ENCODE results near the gene ELMO1. TPM values are rescaled to one million over a fixed set of nuclear protein-coding genes. Genes with fewer than 3 reads are reported as not detected.
A peak's percentile ranks its signal among the peaks of the same experiment; 100 is the strongest.

Gene ELMO1
- total RNA-seq, 4 donors from 2014 or later, result 58.7 to 293 (median 81.0) TPM

DNA sequence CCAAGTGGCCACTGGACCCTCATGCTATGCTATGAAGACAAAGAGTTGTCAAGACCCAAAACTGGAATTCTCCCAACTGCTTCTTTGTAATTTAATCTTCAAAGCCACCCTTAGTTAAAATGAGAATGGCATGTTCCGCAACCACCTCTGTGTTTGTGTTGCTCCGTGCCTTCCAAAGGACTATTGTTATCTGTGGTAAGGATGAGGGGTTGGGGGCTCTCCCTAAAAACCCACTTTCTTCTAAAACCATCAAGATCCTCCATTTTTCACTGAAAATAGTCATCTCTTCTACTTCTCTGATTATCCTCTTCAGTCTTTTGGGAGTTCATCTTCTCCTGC lies 502.3 kb downstream of the ELMO1 start:
- TF ChIP-seq, protein P1, sequence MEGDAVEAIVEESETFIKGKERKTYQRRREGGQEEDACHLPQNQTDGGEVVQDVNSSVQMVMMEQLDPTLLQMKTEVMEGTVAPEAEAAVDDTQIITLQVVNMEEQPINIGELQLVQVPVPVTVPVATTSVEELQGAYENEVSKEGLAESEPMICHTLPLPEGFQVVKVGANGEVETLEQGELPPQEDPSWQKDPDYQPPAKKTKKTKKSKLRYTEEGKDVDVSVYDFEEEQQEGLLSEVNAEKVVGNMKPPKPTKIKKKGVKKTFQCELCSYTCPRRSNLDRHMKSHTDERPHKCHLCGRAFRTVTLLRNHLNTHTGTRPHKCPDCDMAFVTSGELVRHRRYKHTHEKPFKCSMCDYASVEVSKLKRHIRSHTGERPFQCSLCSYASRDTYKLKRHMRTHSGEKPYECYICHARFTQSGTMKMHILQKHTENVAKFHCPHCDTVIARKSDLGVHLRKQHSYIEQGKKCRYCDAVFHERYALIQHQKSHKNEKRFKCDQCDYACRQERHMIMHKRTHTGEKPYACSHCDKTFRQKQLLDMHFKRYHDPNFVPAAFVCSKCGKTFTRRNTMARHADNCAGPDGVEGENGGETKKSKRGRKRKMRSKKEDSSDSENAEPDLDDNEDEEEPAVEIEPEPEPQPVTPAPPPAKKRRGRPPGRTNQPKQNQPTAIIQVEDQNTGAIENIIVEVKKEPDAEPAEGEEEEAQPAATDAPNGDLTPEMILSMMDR (IDR thresholded peaks at IDR 0.05), result no peak
- ATAC-seq (ENCODE audit: low FRiP score) (no peak), DNase-seq (ENCODE audit: low spot score) (no peak)

DNA sequence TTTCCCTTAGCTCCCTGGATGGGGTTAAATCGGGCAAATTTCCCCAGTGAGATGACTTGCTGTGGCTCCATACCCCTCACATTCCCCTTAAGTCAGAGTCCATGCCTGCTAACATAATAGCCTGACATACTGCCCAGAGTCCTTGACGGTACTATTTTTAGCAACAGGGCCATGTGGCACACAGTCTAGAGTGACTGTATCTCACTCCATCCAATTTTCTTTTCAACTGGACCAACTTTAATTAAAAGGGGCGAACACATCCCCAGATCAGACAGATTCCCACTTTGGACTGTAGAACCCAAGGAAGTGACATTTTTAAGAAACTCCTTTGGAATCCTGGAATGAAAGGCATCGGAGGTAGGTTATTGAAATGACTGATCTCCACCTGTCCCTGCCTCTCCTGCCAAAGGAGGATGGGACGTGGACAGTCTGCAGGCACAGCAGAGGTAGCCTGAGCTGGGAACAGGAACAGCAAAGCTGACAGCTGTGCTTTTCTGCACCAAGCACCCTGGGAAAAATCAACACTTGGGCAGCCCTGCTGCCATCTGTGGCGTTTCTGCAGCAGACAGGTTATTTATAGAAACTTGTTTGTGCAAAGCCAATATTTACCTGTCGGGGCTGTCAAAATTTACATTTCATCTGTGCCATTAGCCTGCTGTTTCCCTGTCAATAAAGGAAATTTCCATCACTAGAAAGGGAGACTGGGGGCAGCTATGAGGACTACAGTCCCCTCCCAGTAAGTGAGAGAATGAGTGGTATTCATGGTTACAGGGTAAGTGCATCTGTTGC lies 502.9 kb downstream of the ELMO1 start:
- DNase-seq (ENCODE audit: low spot score) (no peak), ATAC-seq (ENCODE audit: low FRiP score) (peak; percentile 20)
- TF ChIP-seq, protein P1 (IDR thresholded peaks at IDR 0.05), result no peak

- ATAC-seq (ENCODE audit: low FRiP score), result no peak
- TF ChIP-seq, protein P1 (IDR thresholded peaks at IDR 0.05), result no peak
- DNase-seq (ENCODE audit: low spot score), result no peak
These were observed 503.8 kb downstream of the ELMO1 start for GRCh38 chr7:36944838-36945237.

DNA sequence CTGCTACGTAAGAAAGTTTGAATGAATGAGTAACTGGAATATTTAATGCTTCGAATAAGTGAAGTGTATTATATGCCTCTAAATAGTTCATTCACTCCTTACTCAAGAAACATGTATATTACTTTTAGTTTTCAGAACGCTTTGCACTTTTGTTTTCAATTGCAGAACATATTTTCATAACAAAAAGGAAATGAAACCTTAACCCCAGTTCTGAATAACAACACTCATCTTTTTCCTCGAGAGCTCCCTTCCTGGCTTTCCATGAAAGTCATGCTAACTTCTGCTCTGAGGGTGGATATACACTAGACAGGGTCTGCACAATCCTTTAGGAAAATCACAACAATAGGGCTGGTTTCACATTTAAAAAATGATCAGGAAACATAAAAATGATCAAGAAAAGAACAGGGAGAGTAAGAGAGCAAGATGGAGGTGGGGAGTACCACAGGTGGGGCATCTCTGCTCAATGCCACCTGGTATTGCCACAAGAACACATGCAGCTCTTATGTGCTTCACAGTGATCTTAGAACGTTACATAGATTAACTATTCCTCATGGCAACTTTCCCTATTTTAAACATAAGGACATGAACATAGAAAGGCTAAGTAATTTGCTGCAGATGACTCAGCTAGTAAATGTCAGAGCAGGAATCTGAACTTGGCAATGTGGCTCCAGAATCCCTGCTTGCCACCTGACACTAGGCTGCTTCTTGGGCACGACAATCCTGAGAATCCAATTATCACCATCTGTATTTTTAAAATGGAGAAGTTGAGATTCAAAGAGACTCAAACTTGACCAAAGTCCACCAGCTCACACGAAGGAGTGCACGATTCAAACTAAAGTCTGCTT lies 504.9 kb downstream of the ELMO1 start:
- DNase-seq (ENCODE audit: low spot score) (no peak), ATAC-seq (ENCODE audit: low FRiP score) (no peak)
- TF ChIP-seq, protein P1 (IDR thresholded peaks at IDR 0.05), result no peak

GRCh38 chr7:36942955-36943354 lies 505.7 kb downstream of the ELMO1 start:
- DNase-seq (ENCODE audit: low spot score), result no peak
- TF ChIP-seq, protein P1 (IDR thresholded peaks at IDR 0.05), result no peak
- ATAC-seq (ENCODE audit: low FRiP score), result no peak

GRCh38 chr7:36942541-36942940 lies 506.1 kb downstream of the ELMO1 start:
- ATAC-seq (ENCODE audit: low FRiP score), result no peak
- TF ChIP-seq, protein P1 (IDR thresholded peaks at IDR 0.05), result no peak
- no peak for DNase-seq (ENCODE audit: low spot score)
